ENCODE measurements around the gene ABLIM2.
"Not testable (repeated sequence)": the region's sequence is repeated elsewhere in the genome, so short reads cannot be mapped to it uniquely, and the experiment has no call there.

The ABLIM2 gene

GRCh38 chr4:7947927-7948326 is 210.7 kb downstream of the ABLIM2 start:
- TF ChIP-seq, protein P1, sequence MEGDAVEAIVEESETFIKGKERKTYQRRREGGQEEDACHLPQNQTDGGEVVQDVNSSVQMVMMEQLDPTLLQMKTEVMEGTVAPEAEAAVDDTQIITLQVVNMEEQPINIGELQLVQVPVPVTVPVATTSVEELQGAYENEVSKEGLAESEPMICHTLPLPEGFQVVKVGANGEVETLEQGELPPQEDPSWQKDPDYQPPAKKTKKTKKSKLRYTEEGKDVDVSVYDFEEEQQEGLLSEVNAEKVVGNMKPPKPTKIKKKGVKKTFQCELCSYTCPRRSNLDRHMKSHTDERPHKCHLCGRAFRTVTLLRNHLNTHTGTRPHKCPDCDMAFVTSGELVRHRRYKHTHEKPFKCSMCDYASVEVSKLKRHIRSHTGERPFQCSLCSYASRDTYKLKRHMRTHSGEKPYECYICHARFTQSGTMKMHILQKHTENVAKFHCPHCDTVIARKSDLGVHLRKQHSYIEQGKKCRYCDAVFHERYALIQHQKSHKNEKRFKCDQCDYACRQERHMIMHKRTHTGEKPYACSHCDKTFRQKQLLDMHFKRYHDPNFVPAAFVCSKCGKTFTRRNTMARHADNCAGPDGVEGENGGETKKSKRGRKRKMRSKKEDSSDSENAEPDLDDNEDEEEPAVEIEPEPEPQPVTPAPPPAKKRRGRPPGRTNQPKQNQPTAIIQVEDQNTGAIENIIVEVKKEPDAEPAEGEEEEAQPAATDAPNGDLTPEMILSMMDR (IDR thresholded peaks at IDR 0.05; ENCODE audit: low read depth, low read length) = no peak
- DNase-seq (ENCODE audit: extremely low read depth, low read depth) = no peak

GRCh38 chr4:7945709-7946380 is 212.8 kb downstream of the ABLIM2 start:
- TF ChIP-seq, protein P1 (IDR thresholded peaks at IDR 0.05; ENCODE audit: low read depth, low read length) = no peak
- no peak for DNase-seq (ENCODE audit: extremely low read depth, low read depth)

DNA sequence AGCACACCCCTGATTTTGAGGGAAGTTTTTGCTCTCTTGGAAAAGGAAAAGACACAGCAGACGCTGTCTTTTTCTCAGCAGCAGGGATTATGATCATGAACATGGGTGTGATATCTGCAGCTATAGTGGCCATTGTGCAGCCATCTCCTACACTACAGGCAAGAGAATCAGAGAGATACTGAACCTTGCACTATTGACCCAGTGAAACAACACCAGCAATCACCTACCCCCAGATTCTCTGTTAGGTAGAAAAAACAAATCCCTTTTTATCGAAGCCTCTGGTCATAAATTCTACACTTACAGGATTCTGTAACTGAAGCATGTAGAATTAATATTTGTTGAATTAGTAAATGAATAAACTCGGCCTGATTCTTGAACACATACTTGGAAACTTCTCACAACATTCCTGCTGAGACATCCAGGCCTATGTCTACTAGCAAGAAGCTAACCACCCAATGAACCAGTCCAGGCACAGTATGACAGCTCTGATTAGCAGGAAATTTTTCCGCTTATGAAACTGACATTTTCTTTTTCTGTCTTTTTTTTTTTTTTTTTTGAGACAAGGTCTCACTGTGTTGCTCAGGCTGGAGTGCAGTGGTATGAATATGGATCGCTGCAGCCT is 213.9 kb downstream of the ABLIM2 start:
- DNase-seq (ENCODE audit: extremely low read depth, low read depth) = no peak
- TF ChIP-seq, protein P1 (IDR thresholded peaks at IDR 0.05; ENCODE audit: low read depth, low read length) = no peak

- DNase-seq (ENCODE audit: extremely low read depth, low read depth) = not testable (repeated sequence)
Observed at GRCh38 chr4:7943688-7944087, 214.9 kb downstream of the ABLIM2 start.

DNA sequence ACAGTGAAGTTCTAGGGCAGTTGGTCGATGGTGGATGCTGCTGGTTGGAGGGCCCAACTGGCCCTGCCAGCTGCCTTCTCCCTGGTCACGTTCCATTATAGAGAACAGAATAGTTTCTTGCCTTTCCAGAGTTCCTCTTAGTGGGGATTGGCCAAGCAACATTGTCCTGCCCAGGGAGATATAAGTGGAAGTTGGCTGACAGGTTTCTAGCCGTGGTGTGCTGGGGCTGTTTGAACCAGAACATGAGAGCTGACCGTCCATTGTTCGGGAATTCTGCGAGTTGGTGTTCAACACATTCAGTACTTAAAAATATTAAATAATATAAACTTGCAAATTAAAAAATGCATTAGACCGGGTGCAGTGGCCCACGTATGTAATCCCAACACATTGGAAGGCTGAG is 215.4 kb downstream of the ABLIM2 start:
- TF ChIP-seq, protein P1 (IDR thresholded peaks at IDR 0.05; ENCODE audit: low read depth, low read length) = no peak
- no peak for DNase-seq (ENCODE audit: extremely low read depth, low read depth)

- DNase-seq (ENCODE audit: extremely low read depth, low read depth) = no peak
- TF ChIP-seq, protein P1 (IDR thresholded peaks at IDR 0.05; ENCODE audit: low read depth, low read length) = no peak
Observed at GRCh38 chr4:7941965-7942496, 216.6 kb downstream of the ABLIM2 start.

DNA sequence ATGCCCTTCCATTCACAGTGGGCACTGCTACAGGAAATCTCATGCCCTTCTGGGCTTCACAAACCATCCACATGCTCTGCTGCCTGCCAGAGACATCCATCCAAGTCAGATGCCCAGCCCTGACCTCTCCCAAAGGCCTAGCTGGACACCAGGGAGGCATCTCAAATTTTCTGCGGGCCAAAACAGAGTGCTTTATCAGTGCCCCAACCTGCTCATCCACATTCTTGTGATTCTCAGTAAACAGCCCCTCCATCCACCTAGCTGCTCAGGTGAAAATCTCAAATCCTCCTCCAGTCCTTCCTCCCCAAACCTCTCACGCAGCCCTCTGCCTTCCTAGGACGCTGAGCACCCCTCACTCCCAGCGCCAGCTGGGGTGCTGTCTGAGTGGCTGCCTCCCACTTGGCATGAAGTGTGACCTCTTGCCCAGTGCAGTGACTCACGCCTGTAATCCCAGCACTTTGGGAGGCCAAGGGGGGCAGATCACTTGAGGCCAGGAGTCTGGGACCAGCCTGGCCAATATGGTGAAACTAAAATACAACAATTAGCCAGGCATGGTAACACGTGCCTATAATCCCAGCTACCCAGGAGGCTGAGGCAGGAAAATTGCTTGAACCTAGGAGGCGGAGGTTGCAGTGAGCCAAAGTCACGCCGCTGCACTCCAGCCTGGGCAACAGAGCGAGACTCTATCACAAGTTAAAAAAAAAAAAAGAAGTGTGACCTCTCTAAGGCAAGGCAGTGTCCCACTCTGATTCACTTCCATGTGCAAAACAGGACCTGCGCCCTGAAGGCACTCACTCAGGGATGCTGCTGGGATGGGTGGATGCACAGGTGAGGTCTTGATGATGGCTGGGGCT is 217.3 kb downstream of the ABLIM2 start:
- TF ChIP-seq, protein P1 (IDR thresholded peaks at IDR 0.05; ENCODE audit: low read depth, low read length) = no peak
- DNase-seq (ENCODE audit: extremely low read depth, low read depth) = no peak

Measured in AG09319 (cell line).